GM12892 (cell line): ENCODE measurements around the gene SNORC.

Experiments used
- POLR2A ChIP-seq: IDR thresholded peaks from 2 replicates; pipeline ENCODE4 v1.6.1; 2011; ENCODE audit warnings: low read depth, low read length, control low read depth
- POLR2AphosphoS5 ChIP-seq: IDR thresholded peaks from 2 replicates; pipeline ENCODE4 v1.6.1; 2011; ENCODE audit warnings: low read depth, low read length, control low read depth
- TAF1 ChIP-seq: IDR thresholded peaks from 2 replicates; pipeline ENCODE4 v1.6.1; 2011; ENCODE audit warnings: low read depth, mild to moderate bottlenecking, control low read depth, low read length, borderline replicate concordance

GRCh38 chr2:232925821-232926156, 55.7 kb downstream of the SNORC start:
- TF ChIP-seq POLR2A (no peak), POLR2AphosphoS5 (no peak), TAF1 (no peak)
